HG03469 (cell line): ENCODE measurements around the gene CDK19.
"Not testable (repeated sequence)": the region's sequence is repeated elsewhere in the genome, so short reads cannot be mapped to it uniquely, and the experiment has no call there.

Experiments
- ATAC-seq: cut with Tn5 transposase; IDR thresholded peaks from one replicate; pipeline ENCODE4 v1.9.1; 2021; ENCODE audit warnings: mild to moderate bottlenecking, moderate library complexity, moderate number of reproducible peaks; ENCODE audit not compliant: unreplicated experiment

Gene CDK19

DNA sequence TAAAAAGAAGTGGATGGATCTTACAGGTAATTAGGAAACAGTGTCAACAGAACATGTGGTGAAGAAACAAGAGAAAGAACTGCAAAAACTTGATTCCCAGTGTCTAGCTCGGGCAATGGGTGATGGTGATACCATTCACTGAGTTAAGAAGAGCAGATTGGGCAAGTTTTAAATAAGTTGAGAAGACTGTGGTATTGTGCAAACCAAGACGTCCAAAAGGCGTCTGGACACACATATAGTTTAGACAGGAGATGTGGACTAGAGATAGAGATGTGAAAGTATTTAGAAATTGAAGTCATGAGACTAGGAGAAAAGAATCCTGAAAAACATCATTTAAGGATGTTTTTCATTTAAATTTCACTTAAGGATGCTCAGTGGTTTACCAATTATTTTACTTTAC lies 53.9 kb downstream of the CDK19 start:
- ATAC-seq = no peak

DNA sequence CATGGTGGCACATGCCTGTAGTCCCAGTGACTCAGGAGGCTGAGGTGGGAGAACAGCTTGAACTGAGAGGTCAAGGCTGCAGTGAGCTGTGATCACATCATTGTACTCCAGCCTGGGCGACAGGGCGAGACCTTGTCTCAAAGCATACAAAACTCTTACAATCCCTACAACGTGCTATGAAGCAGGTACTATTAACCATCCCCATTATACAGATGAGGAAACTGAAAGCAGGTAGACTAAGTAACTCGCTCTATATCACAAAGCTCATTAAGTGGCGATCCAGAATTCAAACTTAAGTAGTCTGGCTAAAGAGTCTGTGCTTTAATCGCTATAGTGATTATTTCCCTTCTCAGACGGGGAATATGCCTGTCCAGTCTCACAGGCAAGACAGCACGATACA lies 54.7 kb downstream of the CDK19 start:
- no peak for ATAC-seq

DNA sequence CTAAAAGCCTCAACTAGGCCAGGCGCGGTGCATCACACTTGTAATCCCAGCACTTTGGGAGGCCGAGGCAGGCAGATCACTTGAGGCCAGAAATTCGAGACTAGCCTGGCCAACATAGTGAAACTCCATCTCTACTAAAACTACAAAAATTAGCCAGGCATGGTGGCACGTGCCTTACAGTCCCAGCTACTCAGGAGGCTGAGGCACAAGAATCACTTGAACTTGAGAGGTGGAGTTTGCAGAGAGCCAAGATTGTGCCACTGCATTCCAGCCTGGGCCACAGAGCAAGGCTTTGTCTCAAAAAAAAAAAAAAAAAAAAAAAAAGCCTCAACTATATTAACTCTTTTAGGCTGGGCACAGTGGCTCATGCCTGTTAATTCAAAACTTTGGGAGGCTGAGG lies 55.2 kb downstream of the CDK19 start:
- not testable (repeated sequence) for ATAC-seq

DNA sequence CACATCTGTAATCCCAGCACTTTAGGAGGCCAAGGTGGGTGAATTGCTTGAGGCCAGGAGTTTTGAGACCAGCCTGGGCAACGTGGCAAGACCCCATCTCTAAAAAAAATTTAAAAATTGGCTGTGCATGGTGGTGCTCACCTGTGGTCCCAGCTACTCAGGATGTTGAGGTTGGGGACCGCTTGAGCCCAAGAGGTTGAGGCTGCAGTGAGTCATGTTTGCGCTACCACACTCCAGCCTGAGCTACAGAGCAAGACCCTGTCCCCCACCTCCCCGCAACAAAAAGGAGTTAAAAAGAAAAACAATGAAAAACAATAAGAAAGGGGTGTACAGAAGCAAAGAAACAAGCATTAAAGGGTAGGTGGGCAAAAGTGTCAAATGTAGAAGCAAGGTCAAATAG lies 57.3 kb downstream of the CDK19 start:
- ATAC-seq = no peak

DNA sequence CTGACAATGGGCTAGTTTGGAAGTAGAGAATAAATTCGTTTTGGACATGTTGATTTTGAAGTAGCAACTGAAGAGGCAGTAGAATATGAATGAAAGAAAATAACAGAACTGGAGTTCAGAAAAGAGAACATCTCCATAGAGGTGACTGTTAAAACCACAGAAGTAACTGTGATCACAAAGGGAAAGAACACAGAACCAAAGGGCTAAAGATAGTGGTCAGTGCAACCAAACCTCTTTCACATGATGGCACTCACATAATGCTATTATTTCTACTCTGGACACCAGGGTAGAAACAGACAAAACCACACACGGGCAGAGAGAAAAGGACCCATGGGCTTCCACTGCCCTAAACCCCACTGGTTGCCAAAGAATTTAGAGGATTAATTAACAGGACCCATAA lies 58.5 kb downstream of the CDK19 start:
- ATAC-seq = peak; percentile 52

DNA sequence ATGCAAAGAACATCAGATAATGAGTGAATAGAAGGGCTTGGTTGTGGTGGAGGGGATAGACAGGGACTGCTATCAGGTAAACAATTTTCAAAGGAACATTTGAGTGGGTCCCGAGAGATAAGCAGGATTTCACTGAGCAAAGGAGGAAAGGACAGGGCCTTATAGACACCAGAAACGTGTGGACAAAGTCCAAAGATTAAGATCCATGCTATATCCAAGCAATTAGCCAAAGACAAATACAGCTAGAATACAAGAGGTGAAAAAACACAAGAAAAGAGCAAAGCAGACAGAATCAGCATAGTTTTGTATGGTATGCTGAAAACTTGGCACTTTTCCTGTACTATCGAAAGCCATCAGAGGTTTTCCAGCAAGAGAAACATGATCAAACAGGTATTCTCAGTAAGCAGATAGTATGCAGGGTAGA lies 59.8 kb downstream of the CDK19 start:
- ATAC-seq = no peak

DNA sequence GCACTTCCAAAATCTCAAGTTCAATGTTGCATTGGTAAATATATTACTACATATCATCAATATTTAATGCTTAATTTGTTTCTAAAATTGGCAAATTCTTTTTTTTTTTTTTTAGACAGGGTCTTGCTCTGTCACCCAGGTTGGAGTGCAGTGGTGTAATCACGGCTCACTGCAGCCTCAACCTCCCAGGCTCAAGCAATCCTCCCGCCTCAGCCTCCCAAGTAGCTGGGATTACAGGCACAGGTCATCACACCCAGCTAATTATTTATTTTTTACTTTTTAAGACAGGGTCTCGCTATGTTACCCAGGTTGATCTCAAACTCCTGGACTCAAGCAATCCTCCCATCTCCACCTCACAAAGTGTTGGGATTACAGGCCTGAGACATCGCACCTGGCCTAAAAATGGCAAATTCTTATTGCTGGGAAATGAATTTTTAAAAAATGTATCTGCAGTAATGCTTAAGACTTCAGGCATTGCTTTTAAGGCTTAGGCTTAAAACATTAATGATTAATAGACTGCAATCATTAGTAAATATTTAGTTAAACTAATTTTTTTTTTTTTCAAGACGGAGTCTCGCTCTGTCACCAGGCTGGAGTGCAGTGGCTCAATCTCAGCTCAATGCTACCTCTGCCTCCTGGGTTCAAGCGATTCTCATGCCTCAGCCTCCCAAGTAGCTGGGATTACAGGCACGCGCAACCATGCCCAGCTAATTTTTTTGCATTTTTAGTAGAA lies 61.2 kb downstream of the CDK19 start:
- ATAC-seq = not testable (repeated sequence)

DNA sequence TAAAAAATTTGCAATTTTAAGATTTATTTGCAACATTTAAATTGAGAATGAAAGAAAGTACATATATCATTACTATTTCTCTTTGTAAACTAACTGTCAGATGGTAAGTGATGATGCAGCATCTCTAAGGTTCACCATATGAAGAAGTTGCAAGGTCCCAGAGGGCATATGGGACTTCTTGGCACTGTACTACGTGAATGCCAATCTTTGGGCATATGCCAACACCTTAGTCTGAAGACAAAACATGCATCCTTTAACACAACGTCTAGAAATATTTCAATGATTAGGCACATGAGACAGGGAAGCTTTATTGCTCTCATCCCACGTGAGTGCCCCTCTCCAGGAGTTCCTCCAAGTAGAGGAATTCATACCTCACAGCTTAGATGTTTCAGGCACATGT lies 66.8 kb downstream of the CDK19 start:
- no peak for ATAC-seq

DNA sequence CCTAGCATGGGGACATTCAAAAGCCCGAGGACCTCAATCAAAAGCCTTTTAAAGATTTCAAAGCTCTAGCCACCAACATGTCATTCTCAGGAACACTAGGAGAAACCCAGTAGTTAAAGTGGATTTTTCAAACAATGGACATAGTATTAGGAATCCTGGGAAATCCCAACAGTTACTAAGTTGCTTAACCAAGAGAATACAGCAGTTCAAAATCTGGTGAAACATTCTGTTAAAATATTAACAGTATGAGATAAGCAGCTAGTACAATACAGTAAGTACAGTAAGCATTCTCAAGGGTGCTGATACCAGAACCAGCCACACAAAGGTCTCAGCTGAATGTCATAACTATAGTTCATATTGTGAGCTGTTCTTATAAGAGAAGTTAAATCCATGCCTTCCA lies 68.6 kb downstream of the CDK19 start:
- no peak for ATAC-seq

DNA sequence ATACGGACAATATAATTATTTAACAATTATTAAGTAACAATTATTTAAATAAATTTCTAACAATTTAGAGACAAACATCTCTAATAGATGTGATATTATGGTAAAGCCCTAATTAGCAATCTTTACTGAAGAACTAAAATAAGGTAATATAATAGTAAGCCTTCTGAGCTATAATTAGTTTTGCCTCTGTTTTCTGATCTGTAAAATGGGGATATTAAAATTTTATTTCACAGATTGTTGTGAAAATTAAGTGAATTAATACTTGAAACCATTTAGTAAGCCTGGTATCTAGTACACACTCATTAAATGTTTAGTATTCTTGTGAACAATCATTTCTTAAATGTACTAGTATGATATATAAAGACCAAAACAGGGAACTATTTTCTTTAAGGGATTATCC lies 70.3 kb downstream of the CDK19 start:
- no peak for ATAC-seq

DNA sequence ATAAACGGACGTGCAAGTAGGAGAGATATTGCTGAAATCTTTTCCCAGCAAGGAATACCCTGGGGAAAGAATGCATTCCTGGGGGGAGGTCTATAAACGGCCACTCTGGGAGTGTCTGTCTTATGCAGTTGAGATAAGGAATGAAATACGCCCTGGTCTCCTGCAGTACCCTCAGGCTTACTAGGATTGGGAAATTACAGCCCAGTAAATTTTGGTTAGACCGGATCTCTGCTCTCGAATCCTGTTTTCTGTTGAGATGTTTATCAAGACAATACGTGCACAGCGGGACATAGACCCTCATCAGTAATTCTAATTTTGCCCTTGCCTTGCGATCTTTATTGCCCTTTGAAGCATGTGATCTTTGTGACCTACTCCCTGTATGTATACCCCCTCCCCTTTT lies 72.7 kb downstream of the CDK19 start:
- not testable (repeated sequence) for ATAC-seq

DNA sequence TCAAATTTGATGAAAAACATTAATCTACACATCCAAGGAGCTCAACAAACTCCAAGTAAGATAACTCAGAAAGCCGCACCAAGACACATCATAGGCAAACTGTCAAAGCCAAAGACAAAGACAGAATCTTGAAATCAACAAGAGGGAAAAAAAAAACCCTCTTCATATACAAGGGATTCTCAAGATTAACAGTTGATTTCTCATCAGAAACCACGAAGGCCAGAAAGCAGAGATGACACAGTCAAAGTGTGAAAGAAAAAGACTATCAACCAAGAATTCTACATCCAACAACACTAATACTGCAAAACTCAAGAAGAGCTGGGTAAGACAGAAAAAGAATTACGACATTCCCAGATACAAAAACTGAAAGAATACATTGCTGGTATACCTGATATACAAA lies 73.8 kb downstream of the CDK19 start:
- ATAC-seq = no peak

DNA sequence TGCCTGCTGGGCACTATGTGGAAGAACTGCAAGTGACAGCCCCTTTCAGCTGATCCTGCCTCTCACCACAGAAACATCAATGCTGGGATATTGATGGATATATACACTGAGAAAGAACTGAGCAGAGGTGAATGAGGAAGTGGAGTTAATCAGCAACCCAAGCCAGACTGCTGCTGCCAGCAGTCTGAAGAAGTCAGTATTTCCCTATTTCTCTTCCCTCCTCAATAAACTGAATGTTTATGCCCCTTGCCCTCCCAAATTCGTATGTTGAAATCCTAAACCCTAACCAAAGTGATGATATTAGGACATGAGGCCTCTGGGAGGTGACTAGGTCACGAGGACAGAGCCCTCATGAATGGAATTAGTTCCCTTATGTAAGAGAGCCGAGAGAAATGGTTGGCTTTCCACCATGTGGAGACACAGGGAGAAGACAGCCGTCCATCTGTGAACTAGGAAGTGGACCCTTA lies 76.3 kb downstream of the CDK19 start:
- no peak for ATAC-seq

DNA sequence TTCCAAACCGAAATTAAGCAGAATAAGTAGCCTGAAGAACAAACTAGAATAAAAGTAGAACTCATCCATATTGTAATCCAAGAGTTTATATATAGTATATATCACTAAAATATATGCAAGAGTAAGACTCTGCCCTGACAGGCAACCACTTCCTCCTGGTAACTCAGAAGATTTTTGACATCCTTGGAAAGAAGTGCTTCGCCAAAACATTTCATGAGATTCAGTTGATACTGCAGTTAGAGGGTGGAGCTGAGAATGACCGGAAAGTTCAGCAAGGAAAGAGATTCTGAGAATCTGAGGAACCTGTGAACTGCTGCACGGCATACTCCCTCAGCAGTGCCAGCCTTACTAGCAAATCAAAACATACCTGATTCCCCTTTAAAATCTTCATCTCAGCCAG lies 79.6 kb downstream of the CDK19 start:
- no peak for ATAC-seq

DNA sequence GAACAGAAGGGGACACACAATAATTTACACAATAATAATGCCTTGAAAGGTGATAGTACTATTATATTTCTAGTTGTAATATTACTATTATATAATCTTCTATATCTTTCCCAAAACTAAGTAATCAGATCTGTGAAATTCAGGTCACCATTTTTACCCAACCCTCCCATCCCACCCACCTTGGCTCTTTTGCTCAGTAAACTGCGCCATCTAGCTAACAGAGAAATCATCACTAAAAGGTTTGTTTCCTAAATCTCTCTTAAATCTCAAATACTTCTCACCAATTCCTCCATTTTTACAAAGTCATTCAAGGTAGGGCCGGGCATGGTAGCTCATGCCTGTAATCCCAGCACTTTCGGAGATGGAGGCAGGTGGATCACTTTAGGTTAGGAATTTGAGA lies 83.4 kb downstream of the CDK19 start:
- no peak for ATAC-seq

DNA sequence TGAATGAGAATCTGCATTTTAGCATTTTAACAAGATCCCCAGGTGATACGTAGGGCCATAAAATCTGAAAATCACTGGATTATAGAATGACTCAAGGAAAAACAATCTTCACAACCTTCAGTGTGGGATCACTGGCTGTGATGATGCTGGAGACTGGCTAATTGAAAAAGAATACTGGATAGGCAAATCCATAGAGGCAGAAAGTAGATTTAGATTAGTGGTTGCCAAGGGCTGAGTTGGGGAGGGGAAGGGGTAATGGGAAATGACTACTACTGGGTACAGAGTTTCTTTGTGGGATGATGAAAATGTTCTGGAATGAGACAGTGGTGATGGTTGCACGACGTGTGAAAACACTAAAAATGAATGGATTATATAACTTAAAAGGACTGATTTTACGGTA lies 84.1 kb downstream of the CDK19 start:
- no peak for ATAC-seq

DNA sequence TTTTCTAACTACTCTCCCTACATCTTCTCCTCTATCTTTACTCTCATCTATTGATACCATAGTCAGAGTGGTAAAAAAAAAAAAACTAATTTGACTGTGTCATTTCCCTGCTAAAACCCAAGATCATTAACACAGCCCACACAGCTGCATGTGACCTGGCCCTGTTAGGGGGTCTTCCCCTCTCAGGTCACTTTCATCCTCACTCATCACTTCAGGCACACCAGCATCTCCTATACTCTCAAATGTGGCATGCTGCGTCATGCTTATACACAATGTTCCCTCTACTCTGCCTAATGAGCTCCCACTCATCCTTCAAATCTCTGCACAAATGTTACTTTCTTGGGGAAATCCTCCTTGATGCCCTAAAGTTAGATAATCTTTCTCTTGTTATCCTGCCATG lies 86.8 kb downstream of the CDK19 start:
- ATAC-seq = peak; percentile 58

DNA sequence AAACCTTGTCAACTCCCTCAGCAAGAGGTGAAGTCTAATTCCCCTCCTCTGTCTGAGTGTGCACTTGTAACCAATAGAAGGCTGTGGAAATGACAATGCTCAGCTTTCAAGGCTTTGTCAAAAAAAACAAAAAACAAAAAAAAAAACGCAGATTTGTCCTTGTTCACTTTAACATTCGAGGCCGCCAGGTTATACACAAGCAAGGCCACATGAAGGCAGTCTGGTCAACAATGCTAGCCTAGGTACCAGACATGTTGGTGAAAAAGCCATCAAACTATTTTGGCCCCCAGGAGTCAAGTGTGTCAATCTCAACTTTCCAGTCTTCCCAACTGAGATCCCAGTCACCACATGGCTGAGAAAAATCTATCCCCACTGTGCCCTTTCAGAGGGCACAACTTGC lies 92.3 kb downstream of the CDK19 start:
- ATAC-seq = no peak

DNA sequence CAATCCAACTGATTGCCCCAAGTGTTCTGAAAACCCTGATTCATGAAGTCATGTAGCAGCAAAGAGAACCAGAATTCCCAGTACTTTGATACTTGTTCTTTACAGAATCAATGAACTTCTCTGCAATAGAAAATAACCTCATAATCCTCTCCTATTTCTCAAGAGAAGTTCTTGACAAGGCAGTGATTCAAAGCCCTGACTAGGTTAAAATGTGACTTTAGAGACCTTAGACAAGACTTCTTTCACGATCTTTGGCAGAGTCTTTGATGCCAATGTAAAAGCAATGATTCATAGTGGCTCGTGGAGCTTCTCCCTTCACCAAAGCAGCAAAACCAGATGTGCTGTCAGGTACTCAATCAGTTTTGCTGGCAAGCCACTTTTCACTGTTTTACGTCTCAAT lies 95.2 kb downstream of the CDK19 start:
- no peak for ATAC-seq

DNA sequence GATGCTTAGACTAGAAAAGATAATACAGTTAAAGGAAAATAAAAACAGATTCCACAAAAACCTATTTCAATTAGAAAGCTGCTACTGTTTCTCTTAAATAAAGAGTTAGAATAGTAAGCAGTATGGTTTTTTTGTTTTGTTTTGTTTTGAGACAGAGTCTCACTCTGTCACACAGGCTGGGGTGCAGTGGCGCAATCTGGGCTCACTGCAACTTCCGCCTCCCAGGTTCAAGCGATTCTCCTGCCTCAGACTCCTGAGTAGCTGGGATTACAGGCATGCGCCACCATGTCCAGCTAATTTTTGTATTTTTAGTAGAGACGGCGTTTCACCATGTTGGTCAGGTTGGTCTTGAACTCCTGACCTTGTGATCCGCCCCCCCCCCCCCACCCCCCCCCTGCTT lies 95.7 kb downstream of the CDK19 start:
- ATAC-seq = not testable (repeated sequence)

DNA sequence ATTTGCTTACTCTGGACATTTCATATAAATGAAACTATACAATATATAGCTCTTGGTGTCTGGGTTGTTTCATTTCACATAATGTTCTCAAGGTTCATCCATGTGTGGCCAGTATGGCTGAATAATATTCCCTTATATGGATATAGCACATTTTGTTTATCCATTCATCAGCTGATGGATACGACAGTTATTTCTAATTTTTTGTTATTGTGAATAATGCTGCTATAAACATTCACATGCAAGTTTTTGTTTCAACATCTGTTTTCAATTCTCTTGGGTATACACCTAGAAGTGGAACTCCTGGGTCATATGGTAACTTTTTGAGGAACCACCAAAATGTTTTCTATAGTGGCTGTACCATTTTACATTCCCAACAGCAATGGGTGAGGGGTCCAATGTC lies 101.1 kb downstream of the CDK19 start:
- no peak for ATAC-seq

DNA sequence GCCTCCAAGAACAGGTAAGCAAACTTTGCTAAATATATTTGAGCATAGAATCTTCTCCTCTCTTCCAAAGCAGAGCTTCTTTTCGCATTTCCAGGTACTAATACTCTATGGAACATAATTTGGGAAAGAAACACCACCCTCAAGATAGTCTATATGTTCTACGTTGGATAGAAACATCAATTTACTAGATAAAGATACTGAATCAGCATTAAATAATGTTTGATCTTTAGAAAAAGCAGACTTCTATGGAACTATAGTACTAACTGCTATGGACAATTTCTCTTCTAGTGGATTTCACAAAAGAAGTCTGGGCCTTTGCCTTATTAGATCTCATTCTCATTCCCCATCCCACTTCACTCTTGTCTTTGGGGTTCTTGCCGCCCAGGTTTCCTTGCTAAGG lies 103.0 kb downstream of the CDK19 start:
- no peak for ATAC-seq

DNA sequence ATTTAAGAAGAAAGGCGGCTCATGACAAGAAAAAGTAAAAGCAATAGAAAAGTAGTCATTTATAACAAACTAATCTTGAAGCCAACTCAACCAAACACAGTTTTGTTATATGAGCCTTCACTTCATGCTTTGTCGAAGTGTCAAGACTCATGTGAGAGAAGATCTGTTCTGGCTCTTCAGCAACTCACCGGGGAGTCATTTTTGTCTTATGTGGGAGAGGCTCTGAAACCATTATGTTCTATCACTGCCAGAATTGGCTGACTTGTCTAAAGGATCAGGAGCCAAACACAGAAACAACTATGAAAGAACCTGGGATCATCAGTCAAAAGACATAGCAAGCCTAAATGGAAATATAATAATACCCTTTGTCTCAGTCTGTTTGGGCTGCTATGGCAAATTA lies 105.2 kb downstream of the CDK19 start:
- ATAC-seq = no peak
